ENCODE data around the gene TMX4. TPM values are rescaled to one million over a fixed set of nuclear protein-coding genes. Genes with fewer than 3 reads are reported as not detected.

TMX4 gene
- total RNA-seq, 2 experiments from 2014 or later = 21.2 to 21.8 TPM

GRCh38 chr20:7935027-7935551 lies 84.5 kb downstream of the TMX4 start:
- ATAC-seq (no peak), DNase-seq (no peak)
- H3K9me3 Mint-ChIP-seq = no peaks in the 10 kb centered on the region
- no peak overlapping the region for H3K27ac Mint-ChIP-seq
- H3K4me3 Mint-ChIP-seq = no peak overlapping the region
- CTCF ChIA-PET = no interaction called here
- intact Hi-C loops (cut with micrococcal nuclease) = loop anchor here (5.0 kb wide), 1 partner anchor 787 kb away; no protein-coding TSS in a partner anchor
- POLR2A ChIA-PET = no interaction called here
- no peaks in the 10 kb centered on the region for H3K4me1 Mint-ChIP-seq (ENCODE audit: low read depth)
- H3K36me3 Mint-ChIP-seq (ENCODE audit: low read depth) = no peaks in the 10 kb centered on the region
- H3K27me3 Mint-ChIP-seq = peaks cover 8% of the 10 kb centered on the region
- TF ChIP-seq CTCF (IDR thresholded peaks at IDR 0.05) = no peak

- Mint-ChIP-seq H3K9me3 (no peaks in the 10 kb centered on the region), H3K27ac (no peak overlapping the region), H3K36me3 (ENCODE audit: low read depth) (no peaks in the 10 kb centered on the region), H3K4me3 (no peak overlapping the region), H3K27me3 (peaks cover 8% of the 10 kb centered on the region), H3K4me1 (ENCODE audit: low read depth) (no peaks in the 10 kb centered on the region)
- ATAC-seq (no peak), DNase-seq (no peak)
- POLR2A ChIA-PET = no interaction called here
- intact Hi-C loops (cut with micrococcal nuclease) = no loop called here
- TF ChIP-seq CTCF (IDR thresholded peaks at IDR 0.05) = no peak
- CTCF ChIA-PET = no interaction called here
Measured at GRCh38 chr20:7933346-7933745, 86.2 kb downstream of the TMX4 start.

GRCh38 chr20:7930343-7930742 lies 89.2 kb downstream of the TMX4 start:
- Mint-ChIP-seq H3K27me3 (peaks cover 8% of the 10 kb centered on the region), H3K4me1 (ENCODE audit: low read depth) (no peaks in the 10 kb centered on the region)
- ATAC-seq = no peak

More at GRCh38 chr20:7930343-7930742, 89.2 kb downstream of the TMX4 start:
- ChIA-PET CTCF (no interaction called here), POLR2A (no interaction called here)
- Mint-ChIP-seq H3K36me3 (ENCODE audit: low read depth) (no peaks in the 10 kb centered on the region), H3K27ac (no peak overlapping the region), H3K9me3 (no peaks in the 10 kb centered on the region), H3K4me3 (no peak overlapping the region)
- DNase-seq = no peak
- no peak for TF ChIP-seq CTCF (IDR thresholded peaks at IDR 0.05)
- intact Hi-C loops (cut with micrococcal nuclease) = no loop called here

Other genes with a start within 250 kb of the TMX4 start
- not detected for gene HAO1, start 79.3 kb downstream of the TMX4 start, total RNA-seq
- 1 to 10 TPM; 3.1 to 3.6 TPM for gene PLCB1, start 112.5 kb upstream of the TMX4 start, total RNA-seq